ENCODE measurements around the gene DSP. TPM values are rescaled to one million over a fixed set of nuclear protein-coding genes. Genes with fewer than 3 reads are reported as not detected.

DSP gene
- total RNA-seq, 1 experiment from 2014 or later: 76.1 TPM

- TF ChIP-seq HMGXB4 (CRISPR knock-in tag; IDR thresholded peaks at IDR 0.05) (no peak), OVOL2 (CRISPR knock-in tag; IDR thresholded peaks at IDR 0.05; ENCODE audit: borderline replicate concordance) (no peak), KAT7 (CRISPR knock-in tag; IDR thresholded peaks at IDR 0.05; ENCODE audit: borderline replicate concordance) (no peak), SMAD3 (CRISPR knock-in tag; IDR thresholded peaks at IDR 0.05; ENCODE audit: borderline replicate concordance) (no peak), NFYB (CRISPR knock-in tag; conservative IDR thresholded peaks at IDR 0.05; ENCODE audit: low read depth) (no peak), ZBTB21 (CRISPR knock-in tag; IDR thresholded peaks at IDR 0.05; ENCODE audit: borderline replicate concordance) (no peak), ZNF532 (CRISPR knock-in tag; IDR thresholded peaks at IDR 0.05; ENCODE audit: borderline replicate concordance) (no peak), ZNF396 (CRISPR knock-in tag; IDR thresholded peaks at IDR 0.05; ENCODE audit: borderline replicate concordance) (no peak), MLX (CRISPR knock-in tag; IDR thresholded peaks at IDR 0.05) (no peak), NR3C1 (CRISPR knock-in tag; conservative IDR thresholded peaks at IDR 0.05; ENCODE audit: low read depth) (no peak), E2F1 (CRISPR knock-in tag; IDR thresholded peaks at IDR 0.05) (no peak)
These were observed 37.4 kb upstream of the DSP start (continued) for GRCh38 chr6:7504041-7504440.

- H3K27ac Mint-ChIP-seq: peak overlapping the region; percentile 87
- POLR2A ChIA-PET: interaction anchor here (0.5 to 1.2 kb wide), 3 partner anchors 25 to 51 kb away, joined by 3 to 8 read pairs (median 4); no protein-coding TSS in a partner anchor
- H3K36me3 Mint-ChIP-seq: no peaks in the 10 kb centered on the region
- H3K4me3 Mint-ChIP-seq: no peak overlapping the region
- ATAC-seq: peak; percentile 95
- no peaks in the 10 kb centered on the region for H3K9me3 Mint-ChIP-seq
- H3K4me1 Mint-ChIP-seq: peaks cover 21% of the 10 kb centered on the region
- no peak for TF ChIP-seq CDX4 (CRISPR knock-in tag; IDR thresholded peaks at IDR 0.05; ENCODE audit: borderline replicate concordance)
- peak; percentile 9; the same call in 1 of the 2 replicates for TF ChIP-seq PRDM15 (CRISPR knock-in tag; IDR thresholded peaks at IDR 0.05)
- 0 out of 2 replicates have a peak, but pooled peaks have one; percentile 10 for TF ChIP-seq USF2 (CRISPR knock-in tag; IDR thresholded peaks at IDR 0.05)
- TF ChIP-seq PRRX2 (CRISPR knock-in tag; IDR thresholded peaks at IDR 0.05): no peak
- peak; percentile 36; the same call in 1 of the 2 replicates for TF ChIP-seq ZNF423 (CRISPR knock-in tag; IDR thresholded peaks at IDR 0.05)
- no peak for TF ChIP-seq ARID4B (CRISPR knock-in tag; IDR thresholded peaks at IDR 0.05; ENCODE audit: borderline replicate concordance)
- CTCF ChIA-PET: interaction anchor here (0.7 to 1.6 kb wide), 3 partner anchors 37 to 258 kb away, joined by 3 to 4 read pairs (median 3); no protein-coding TSS in a partner anchor
- peak; percentile 69 for DNase-seq (ENCODE audit: low spot score)
- H3K27me3 Mint-ChIP-seq (ENCODE audit: low read depth): no peaks in the 10 kb centered on the region
These were observed 36.2 kb upstream of the DSP start for GRCh38 chr6:7505189-7505699.
